Umbilical cord (tissue), 2 donors: Measurements from ENCODE around the gene GRID1. TPM values are rescaled to one million over a fixed set of nuclear protein-coding genes. Genes with fewer than 3 reads are reported as not detected.
"Not testable (repeated sequence)": the region's sequence is repeated elsewhere in the genome, so short reads cannot be mapped to it uniquely, and the experiment has no call there.

Experiments
- DNase-seq: peaks from one replicate; pipeline ENCODE4 v3.0.0-alpha.2; 2015; ENCODE audit warnings: low spot score
- total RNA-seq: library from RNA; depleted of rRNA; stranded (reverse); fragments of >200 nt; gene quantifications from one replicate; pipeline ENCODE4 v1.2.3, GENCODE V29; 2014; ENCODE audit warnings: low replicate concordance; ENCODE audit not compliant: insufficient read depth

The GRID1 gene
- total RNA-seq, 1 donor from 2014 or later: 7.2 TPM

GRCh38 chr10:86391986-86392722 is 25.6 kb upstream of the GRID1 start:
- DNase-seq: no peak

GRCh38 chr10:86391236-86391840 is 24.7 kb upstream of the GRID1 start:
- no peak for DNase-seq

GRCh38 chr10:86390337-86391120 is 23.9 kb upstream of the GRID1 start:
- DNase-seq: no peak

GRCh38 chr10:86389441-86390193 is 23.0 kb upstream of the GRID1 start:
- no peak for DNase-seq

GRCh38 chr10:86389109-86389440 is 22.5 kb upstream of the GRID1 start:
- DNase-seq: not testable (repeated sequence)

- DNase-seq: no peak
Measured at GRCh38 chr10:86388119-86388704, 21.6 kb upstream of the GRID1 start.

- no peak for DNase-seq
Measured at GRCh38 chr10:86387178-86387794, 20.7 kb upstream of the GRID1 start.

- DNase-seq: no peak
Measured at GRCh38 chr10:86385806-86386205, 19.2 kb upstream of the GRID1 start.

GRCh38 chr10:86377797-86378146 is 11.2 kb upstream of the GRID1 start:
- no peak for DNase-seq

GRCh38 chr10:86376852-86377796 is 10.5 kb upstream of the GRID1 start:
- peak; percentile 40 for DNase-seq

GRCh38 chr10:86376403-86376802 is 9.8 kb upstream of the GRID1 start:
- DNase-seq: no peak

- no peak for DNase-seq
Measured at GRCh38 chr10:86375204-86375603, 8.6 kb upstream of the GRID1 start.

GRCh38 chr10:86374664-86375063 is 8.1 kb upstream of the GRID1 start:
- DNase-seq: no peak

- no peak for DNase-seq
Measured at GRCh38 chr10:86373828-86374227, 7.2 kb upstream of the GRID1 start.

GRCh38 chr10:86373251-86373650 is 6.7 kb upstream of the GRID1 start:
- DNase-seq: no peak

- DNase-seq: no peak
Measured at GRCh38 chr10:86372784-86373239, 6.2 kb upstream of the GRID1 start.

- DNase-seq: no peak
Measured at GRCh38 chr10:86372119-86372783, 5.7 kb upstream of the GRID1 start.

- DNase-seq: no peak
Measured at GRCh38 chr10:86371691-86372090, 5.1 kb upstream of the GRID1 start.

GRCh38 chr10:86371116-86371515 is 4.5 kb upstream of the GRID1 start:
- DNase-seq: no peak
